Activated T-cell treated with anti-CD3 and anti-CD28 coated beads, Interleukin-2, amount 50 U/mL, for 1 hour (primary cell): ENCODE measurements around the gene GRID2.
"Not testable (repeated sequence)": the region's sequence is repeated elsewhere in the genome, so short reads cannot be mapped to it uniquely, and the experiment has no call there.

Experiments
- DNase-seq: peaks from one replicate; pipeline ENCODE4 v3.0.0-alpha.2; 2020

Gene GRID2

DNA sequence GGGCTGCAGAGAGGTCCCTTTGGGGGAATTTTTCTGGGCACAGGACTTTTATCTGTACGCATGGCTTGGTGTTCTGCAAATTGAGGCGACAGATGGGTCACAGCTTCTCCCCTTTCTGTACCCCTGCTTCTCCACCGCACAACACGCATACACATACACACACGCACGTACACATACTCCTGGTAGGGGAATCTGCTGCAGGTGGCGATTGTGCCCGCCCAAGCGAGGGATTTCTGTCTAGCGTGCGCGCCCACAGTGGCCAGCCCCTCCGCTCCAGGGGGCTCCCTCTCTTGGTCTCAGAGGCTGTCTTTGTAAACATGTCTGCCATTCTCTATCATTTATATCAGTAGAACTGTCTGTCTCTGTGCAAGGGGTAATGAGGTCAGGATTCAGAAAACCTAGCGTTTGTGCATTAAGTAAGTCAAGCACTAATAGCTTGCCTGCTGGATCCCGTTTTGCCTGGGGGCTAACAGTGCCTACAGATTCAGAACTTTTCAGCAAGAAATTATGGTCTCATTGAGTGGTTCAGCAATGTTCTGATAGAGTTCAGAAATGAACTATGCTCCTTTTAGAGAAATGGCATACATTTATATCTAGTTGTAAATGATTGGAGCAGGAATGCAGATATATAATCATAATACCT, 2.2 kb downstream of the GRID2 start:
- DNase-seq: no peak

GRCh38 chr4:92307181-92307580, 3.4 kb downstream of the GRID2 start:
- no peak for DNase-seq

GRCh38 chr4:92307866-92308265, 4.1 kb downstream of the GRID2 start:
- DNase-seq: no peak

GRCh38 chr4:92317047-92317446, 13.3 kb downstream of the GRID2 start:
- no peak for DNase-seq

DNA sequence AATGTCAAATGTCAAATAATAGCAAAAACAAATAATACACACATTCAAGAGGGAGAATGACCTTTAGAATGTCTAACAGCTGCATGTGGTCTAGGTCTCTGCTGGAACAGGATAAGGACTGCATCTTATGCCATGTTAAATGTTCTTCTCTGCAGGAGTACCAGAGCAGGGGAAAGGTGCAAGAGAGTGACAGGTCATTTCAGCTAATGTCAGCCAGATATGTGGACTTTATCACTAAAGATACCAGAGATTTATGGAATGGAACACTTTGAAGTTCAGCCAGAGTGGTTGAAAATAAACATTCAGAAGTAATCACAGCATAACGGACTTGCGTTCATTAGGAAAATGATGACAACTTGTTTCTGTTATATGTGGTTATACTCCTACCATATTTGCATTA, 24.3 kb downstream of the GRID2 start:
- DNase-seq: no peak

- no peak for DNase-seq
These were observed 29.2 kb downstream of the GRID2 start for GRCh38 chr4:92333016-92333415.

DNA sequence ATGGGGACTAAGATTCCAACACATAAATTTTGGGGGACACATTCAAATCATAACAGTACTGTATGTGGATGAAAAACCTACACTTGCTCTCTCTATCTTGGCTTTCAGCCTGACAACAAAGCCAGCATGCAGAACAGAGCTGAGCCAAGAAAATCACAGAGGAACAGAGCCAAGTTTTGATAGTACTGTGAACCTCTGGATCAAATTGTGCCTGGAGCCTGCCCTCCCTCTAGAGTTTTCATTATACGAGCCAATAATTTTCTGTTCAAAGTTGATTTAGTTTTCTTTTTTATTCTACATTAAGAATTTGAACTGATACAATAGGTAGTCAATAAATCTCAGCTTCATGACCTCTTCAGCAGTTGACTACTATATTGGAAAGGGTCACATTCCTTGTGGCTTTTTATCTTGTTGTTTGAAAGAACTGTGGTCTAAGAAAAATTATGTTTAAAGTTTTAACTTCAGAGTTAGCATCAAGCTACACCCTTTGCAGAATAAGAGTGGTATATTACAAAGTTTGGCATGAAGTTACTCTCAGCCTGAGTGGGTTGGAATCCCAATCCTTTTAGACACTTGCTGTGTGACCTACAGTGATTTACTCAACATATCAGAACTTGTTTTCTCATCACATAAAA, 31.1 kb downstream of the GRID2 start:
- no peak for DNase-seq

DNA sequence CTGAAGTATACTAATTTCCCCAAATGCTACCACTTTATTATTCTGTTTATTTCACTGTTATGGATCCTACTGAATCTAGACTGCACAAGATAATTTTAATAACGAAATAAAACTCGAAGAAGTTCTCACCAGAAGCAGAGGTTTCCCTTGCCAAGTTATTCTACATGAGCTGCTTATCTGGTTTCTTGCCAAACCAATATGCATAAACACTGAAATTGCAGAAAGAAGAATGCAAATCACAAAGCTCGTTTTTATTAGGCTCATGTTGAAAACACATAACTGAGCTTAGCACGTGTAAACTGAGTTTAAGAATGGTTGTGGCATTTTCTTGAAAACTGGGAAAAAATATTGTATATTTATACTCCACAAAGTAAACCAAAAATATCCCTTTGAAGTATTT, 35.9 kb downstream of the GRID2 start:
- DNase-seq: no peak

GRCh38 chr4:92344216-92344615, 40.5 kb downstream of the GRID2 start:
- DNase-seq: no peak

DNA sequence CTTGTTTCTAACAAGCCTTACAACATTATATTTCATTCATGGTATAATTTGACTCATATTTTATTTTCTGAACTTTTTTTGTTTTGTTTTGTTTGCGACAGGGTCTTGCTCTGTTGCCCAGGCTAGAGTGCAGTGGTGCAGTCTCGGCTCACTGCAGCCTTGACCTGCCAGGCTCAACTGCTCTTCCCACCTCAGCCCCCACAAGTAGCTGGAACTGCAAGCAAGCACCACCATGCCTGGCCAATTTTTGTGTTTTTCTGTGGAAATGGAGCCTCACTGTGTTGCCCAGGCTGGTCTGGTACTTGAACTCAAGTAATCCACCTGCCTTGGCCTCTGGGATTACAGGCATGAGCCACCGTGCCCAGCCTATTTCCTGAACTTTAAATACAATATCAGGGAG, 42.5 kb downstream of the GRID2 start:
- DNase-seq: no peak

DNA sequence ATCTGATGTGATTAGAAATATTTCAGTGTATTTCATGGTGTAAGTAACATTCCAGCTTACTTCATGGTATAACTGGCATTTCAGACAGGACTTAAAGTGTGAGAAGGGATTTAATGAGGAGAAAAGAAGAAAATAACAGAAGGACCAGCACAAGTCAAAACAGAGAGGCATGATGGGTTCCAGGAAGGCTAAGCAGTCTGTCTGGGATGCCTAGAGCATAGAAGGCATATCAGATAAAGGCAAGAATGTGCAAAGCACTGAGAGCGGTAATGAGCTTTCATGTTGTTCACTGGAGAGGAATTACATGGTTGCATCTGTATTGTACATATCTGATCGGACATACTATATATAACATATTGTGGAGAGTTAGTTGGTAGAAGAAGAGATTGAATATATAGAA, 54.2 kb downstream of the GRID2 start:
- DNase-seq: no peak

- DNase-seq: no peak
These were observed 55.7 kb downstream of the GRID2 start for GRCh38 chr4:92359491-92359890.

GRCh38 chr4:92362028-92362427, 58.3 kb downstream of the GRID2 start:
- DNase-seq: no peak

DNA sequence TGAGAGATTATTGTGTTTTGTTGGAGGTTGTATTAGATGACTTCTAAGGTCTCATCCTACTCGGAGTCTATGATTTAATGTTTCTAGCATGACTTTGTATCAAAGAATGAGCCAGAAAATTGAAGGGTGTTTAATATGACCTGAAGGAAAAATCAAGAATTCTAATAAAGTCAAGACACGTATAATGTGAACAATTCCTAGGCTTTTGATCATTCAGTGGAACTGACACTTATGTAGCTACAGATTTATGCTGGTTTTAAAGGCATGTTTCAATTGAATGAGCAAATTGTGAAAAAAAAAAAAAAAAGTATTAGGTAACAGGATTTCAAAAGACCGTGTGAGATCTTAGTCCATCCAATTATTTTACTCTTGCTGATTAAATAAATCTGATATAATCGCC, 64.9 kb downstream of the GRID2 start:
- DNase-seq: no peak

GRCh38 chr4:92381616-92382015, 77.8 kb downstream of the GRID2 start:
- DNase-seq: no peak

- no peak for DNase-seq
These were observed 78.4 kb downstream of the GRID2 start for GRCh38 chr4:92382128-92382527.

DNA sequence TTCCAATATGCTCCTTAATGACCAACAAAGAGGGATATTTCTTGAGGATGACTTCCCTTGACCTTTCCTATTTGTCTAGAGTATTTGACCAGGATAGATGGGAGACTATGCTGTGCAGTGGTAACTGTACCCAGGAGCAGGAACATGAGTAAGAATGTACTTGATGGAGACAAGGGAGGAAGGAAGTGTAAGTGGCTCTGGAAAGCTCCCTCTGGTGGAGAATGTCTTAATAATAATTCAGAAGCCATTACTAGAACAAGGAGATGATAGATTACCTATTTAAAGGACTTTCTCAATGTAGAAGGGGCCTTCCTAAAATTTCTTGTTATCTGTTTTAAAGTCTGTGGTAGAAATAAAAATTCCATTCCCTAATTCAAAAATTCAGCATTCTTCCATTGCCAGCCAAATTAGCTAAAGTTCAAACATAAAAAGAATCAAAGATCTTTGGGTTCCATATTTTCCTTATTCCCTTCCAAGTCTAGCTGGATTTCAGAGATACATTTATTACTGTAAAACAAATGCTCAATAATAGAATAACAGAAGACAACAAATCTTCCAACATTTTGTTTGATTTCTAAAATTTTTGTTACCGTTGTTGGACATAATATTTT, 83.8 kb downstream of the GRID2 start:
- DNase-seq: no peak

DNA sequence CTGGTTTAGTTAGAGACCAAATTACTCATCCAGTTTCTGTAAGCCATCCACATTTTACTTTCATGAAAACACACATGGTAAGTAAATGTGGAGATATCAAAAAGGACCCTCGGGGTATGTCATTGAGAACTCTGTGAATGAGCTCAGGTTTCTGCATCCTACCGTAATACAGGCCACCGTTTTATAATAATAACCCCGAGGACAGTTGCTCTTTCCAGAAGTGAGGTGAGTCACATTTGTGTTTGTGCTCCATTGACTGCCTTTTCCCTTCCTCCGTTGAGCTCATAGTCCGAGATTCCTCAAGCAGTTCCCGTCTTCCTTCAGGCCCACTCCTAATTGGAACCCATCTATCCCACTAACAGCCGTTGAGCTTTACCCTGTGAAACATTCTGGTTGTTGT, 95.3 kb downstream of the GRID2 start:
- DNase-seq: no peak

DNA sequence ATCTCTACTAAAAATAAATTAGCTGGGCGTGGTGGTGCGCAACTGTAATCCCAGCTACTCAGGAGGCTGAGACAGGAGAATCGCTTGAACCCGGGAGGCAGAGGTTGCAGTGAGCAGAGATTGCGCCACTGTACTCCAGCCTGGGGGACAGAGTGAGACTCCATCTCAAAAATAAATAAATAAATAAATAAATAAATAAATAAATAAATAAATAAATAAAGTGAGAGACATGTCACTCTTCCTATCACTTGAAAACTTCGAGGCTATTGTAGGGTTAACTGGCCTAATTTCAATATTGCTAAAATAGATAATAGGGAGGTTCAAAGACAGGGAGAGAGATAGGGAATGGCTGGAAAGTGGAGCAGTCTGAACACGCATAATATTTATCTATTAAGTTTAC, 99.8 kb downstream of the GRID2 start:
- not testable (repeated sequence) for DNase-seq

GRCh38 chr4:92406488-92406887, 102.7 kb downstream of the GRID2 start:
- no peak for DNase-seq

GRCh38 chr4:92421920-92422319, 118.2 kb downstream of the GRID2 start:
- no peak for DNase-seq

- DNase-seq: no peak
These were observed 129.5 kb downstream of the GRID2 start for GRCh38 chr4:92433272-92433758.

DNA sequence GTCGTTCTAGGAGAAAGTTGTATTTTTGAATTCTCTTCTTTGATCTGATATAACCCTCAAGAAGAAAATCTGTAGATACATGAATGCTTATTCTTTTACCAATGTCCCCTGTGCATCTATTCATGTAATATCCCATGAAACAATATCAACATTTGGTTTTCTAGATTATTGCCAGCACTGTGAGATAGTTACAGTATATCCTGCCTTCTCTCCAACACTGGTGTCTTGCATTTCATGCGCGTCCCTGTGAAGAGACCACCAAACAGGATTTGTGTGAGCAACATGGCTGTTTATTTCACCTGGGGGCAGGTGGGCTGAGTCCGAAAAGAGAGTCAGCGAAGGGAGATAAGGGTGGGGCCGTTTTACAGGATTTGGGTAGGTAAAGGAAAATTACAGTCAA, 135.0 kb downstream of the GRID2 start:
- not testable (repeated sequence) for DNase-seq

DNA sequence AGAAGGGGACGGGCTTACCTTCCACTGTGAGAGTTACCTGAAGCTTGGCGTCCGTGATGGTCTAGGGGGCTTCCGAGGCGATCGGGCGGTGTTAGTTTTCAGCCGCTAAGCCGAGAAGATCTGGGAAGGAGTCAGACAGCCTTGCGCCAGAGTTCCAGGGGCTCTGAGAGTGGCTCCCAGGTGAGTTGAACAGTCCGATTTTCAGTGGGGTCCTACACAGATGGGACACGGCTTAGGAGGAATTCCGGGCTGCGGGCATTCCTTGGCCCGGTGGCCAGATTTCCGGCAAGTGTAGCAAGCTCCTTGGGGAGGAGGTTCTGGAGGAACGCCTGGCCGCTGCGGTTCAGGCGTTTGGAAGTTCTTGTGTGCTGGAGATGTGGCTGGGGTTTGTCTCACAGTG, 138.4 kb downstream of the GRID2 start:
- not testable (repeated sequence) for DNase-seq
